SK-N-SH (cell line): Measurements from ENCODE around the gene ABLIM1.

ENCODE experiments used
- CHD2 ChIP-seq: fragments of 150-350 bp; IDR thresholded peaks from 2 replicates; pipeline ENCODE4 v1.6.1; 2018; ENCODE audit warnings: low read length; ENCODE audit not compliant: partially characterized antibody
- CTCF ChIP-seq: fragments of 200-600 bp; sonication (generic); IDR thresholded peaks from 2 replicates; pipeline ENCODE4 v1.6.1; 2017; ENCODE audit warnings: antibody characterized with exemption, mild to moderate bottlenecking, moderate library complexity
- ELF1 ChIP-seq: IDR thresholded peaks from 2 replicates; pipeline ENCODE4 v1.4.0; 2012
- REST ChIP-seq: IDR thresholded peaks from 2 replicates; pipeline ENCODE4 v1.6.1; 2012; ENCODE audit warnings: mild to moderate bottlenecking, low read depth, low read length, moderate library complexity
- YY1 ChIP-seq: IDR thresholded peaks from 2 replicates; pipeline ENCODE4 v1.4.0; 2012; ENCODE audit warnings: low read depth, mild to moderate bottlenecking

DNA sequence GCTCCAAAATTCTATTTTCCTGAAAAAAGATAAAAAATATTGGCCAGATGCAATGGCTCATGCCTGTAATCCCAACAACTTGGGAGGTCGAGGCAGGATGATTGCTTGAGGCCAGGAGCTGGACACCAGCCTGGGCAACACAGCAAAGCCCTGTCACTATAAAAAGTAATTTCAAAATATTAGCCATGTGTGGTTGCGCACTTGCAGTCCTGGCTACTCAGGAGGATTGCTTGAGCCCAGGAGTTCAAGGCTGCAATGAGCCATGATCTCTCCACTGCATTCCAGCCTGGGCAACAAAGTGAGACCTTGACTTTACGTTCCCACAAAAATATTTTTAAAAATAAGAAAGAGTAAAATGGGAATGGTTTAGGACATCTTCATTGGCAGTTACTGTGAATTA, 149.7 kb downstream of the ABLIM1 start:
- TF ChIP-seq CHD2, result no peak
- no peak for TF ChIP-seq CTCF
- no peak for TF ChIP-seq YY1
- TF ChIP-seq ELF1, result no peak
- TF ChIP-seq REST, result no peak
